PC-9 (cell line): Measurements from ENCODE around the gene CALHM4. TPM values are rescaled to one million over a fixed set of nuclear protein-coding genes. Genes with fewer than 3 reads are reported as not detected.

Source experiments
- BruUV-seq: library from RNA; stranded (reverse); fragments of 400-500 nt; replicated peaks from 2 replicates; lab custom pipeline; 2021; lab: Mats Ljungman, UMichigan
- CTCF ChIA-PET: fragments of 300-600 bp; sonication (Branson Sonifier 250); formaldehyde crosslinking; loops from one replicate; lab custom pipeline; 2022; ENCODE audit warnings: antibody characterized with exemption; lab: Charles Lee
- POLR2A ChIA-PET: fragments of 300-600 bp; sonication (Branson Sonifier 250); formaldehyde crosslinking; loops from one replicate; lab custom pipeline; 2022; ENCODE audit warnings: antibody characterized with exemption; ENCODE audit not compliant: unreplicated experiment; lab: Charles Lee
- DNase-seq, 2 experiments: peaks; one replicate each; pipeline versions ENCODE4 v3.0.0 to v3.0.0-alpha.2; 2015 to 2022; ENCODE audit warnings: mixed read lengths in 1 of 2
- H2AFZ ChIP-seq: fragments of 200-600 bp; sonication (generic); 2 replicates; pipeline ENCODE4 v1.8.1; 2017; ENCODE audit warnings: antibody characterized with exemption
- H3F3A ChIP-seq: fragments of 200-600 bp; sonication (generic); 2 replicates; pipeline ENCODE4 v1.8.1; 2017; ENCODE audit warnings: antibody characterized with exemption, mild to moderate bottlenecking, low read depth; ENCODE audit not compliant: insufficient read depth
- H3K27ac ChIP-seq: fragments of 200-600 bp; sonication (generic); 2 replicates; pipeline ENCODE4 v1.6.1; 2016; ENCODE audit warnings: mixed run types
- H3K27me3 ChIP-seq: fragments of 200-600 bp; sonication (generic); 2 replicates; pipeline ENCODE4 v1.6.1; 2016; ENCODE audit warnings: low read depth, mixed run types; ENCODE audit not compliant: insufficient read depth
- H3K36me3 ChIP-seq: fragments of 200-600 bp; sonication (generic); 2 replicates; pipeline ENCODE4 v1.6.1; 2016; ENCODE audit warnings: low read depth, mixed run types
- H3K4me1 ChIP-seq: fragments of 200-600 bp; sonication (generic); replicated peaks from 2 replicates; pipeline ENCODE4 v1.6.1; 2016; ENCODE audit warnings: mixed run types; ENCODE audit not compliant: insufficient read depth
- H3K4me2 ChIP-seq: fragments of 200-600 bp; sonication (generic); 2 replicates; pipeline ENCODE4 v1.6.1; 2017; ENCODE audit warnings: mixed run types
- H3K4me3 ChIP-seq: fragments of 200-600 bp; sonication (generic); 2 replicates; pipeline ENCODE4 v1.6.1; 2016; ENCODE audit warnings: mixed run types
- H3K79me2 ChIP-seq: fragments of 200-600 bp; sonication (generic); 2 replicates; pipeline ENCODE4 v1.6.1; 2017; ENCODE audit warnings: low read depth, mixed run types
- H3K9me2 ChIP-seq: fragments of 200-600 bp; sonication (generic); 2 replicates; pipeline ENCODE4 v1.8.1; 2017; ENCODE audit warnings: mild to moderate bottlenecking; ENCODE audit not compliant: insufficient read depth
- H3K9me3 ChIP-seq: fragments of 200-600 bp; sonication (generic); 2 replicates; pipeline ENCODE4 v1.8.1; 2016; ENCODE audit warnings: low read depth; ENCODE audit not compliant: insufficient read depth
- H4K20me1 ChIP-seq: fragments of 200-600 bp; sonication (generic); 2 replicates; pipeline ENCODE4 v1.8.1; 2017; ENCODE audit not compliant: insufficient read depth
- CTCF ChIP-seq: fragments of 200-600 bp; sonication (generic); conservative IDR thresholded peaks from 2 replicates; pipeline ENCODE4 v1.6.1; 2017; ENCODE audit warnings: mixed run types, antibody characterized with exemption, mild to moderate bottlenecking, moderate library complexity
- EZH2 ChIP-seq: fragments of 200-600 bp; sonication (generic); IDR thresholded peaks from 2 replicates; pipeline ENCODE4 v1.8.0; 2017; ENCODE audit warnings: antibody characterized with exemption, low read depth
- intact Hi-C: fragments of 100-400 bp; cut with micrococcal nuclease; formaldehyde crosslinking; loops from one replicate; pipeline ENCODE4 v1.10.0; 2022; ENCODE audit not compliant: unreplicated experiment
- total RNA-seq: library from RNA; stranded (reverse); gene quantifications from 2 replicates; pipeline ENCODE4 v1.2.3, GENCODE V29; 2021

CALHM4 gene
- total RNA-seq, 1 experiment from 2014 or later, result not detected

GRCh38 chr6:116518621-116519368 is 34.8 kb upstream of the CALHM4 start:
- H3K27me3 ChIP-seq, result no peaks in the 10 kb centered on the region
- no peaks in the 10 kb centered on the region for H3K9me3 ChIP-seq
- H3K4me3 ChIP-seq, result no peak overlapping the region
- no peaks in the 10 kb centered on the region for H3K36me3 ChIP-seq
- BruUV-seq, result no TSS peak
- H2AFZ ChIP-seq, result no peak overlapping the region
- H3K4me1 ChIP-seq, result no peaks in the 10 kb centered on the region
- intact Hi-C loops, result no loop called here
- ChIA-PET CTCF (interaction anchor here (0.5 kb wide), 1 partner anchor 53 kb away, joined by 4 read pairs; no protein-coding TSS in a partner anchor), POLR2A (no interaction called here)
- H3K27ac ChIP-seq, result no peak overlapping the region
- no peak overlapping the region for H3K4me2 ChIP-seq
- TF ChIP-seq EZH2 (no peak), CTCF (no peak)
- H4K20me1 ChIP-seq, result no peaks in the 10 kb centered on the region
- no peaks in the 10 kb centered on the region for H3K9me2 ChIP-seq
- no peaks in the 10 kb centered on the region for H3F3A ChIP-seq
- no peak for DNase-seq
- H3K79me2 ChIP-seq, result no peaks in the 10 kb centered on the region

GRCh38 chr6:116522896-116523295 is 30.7 kb upstream of the CALHM4 start:
- no peaks in the 10 kb centered on the region for H3K27me3 ChIP-seq
- BruUV-seq, result no TSS peak
- no peaks in the 10 kb centered on the region for H3K9me2 ChIP-seq
- no peak overlapping the region for H3K27ac ChIP-seq
- DNase-seq, result no peak
- H3K79me2 ChIP-seq, result no peaks in the 10 kb centered on the region
- POLR2A ChIA-PET, result no interaction called here
- H3K4me3 ChIP-seq, result no peak overlapping the region
- no peak overlapping the region for H2AFZ ChIP-seq
- intact Hi-C loops, result no loop called here
- CTCF ChIA-PET, result no interaction called here
- no peaks in the 10 kb centered on the region for H3K9me3 ChIP-seq
- H4K20me1 ChIP-seq, result no peaks in the 10 kb centered on the region
- no peak for TF ChIP-seq EZH2
- H3F3A ChIP-seq, result no peaks in the 10 kb centered on the region
- no peak overlapping the region for H3K4me2 ChIP-seq
- H3K4me1 ChIP-seq, result no peaks in the 10 kb centered on the region
- H3K36me3 ChIP-seq, result no peaks in the 10 kb centered on the region

- no peak overlapping the region for H3K4me3 ChIP-seq
- no peaks in the 10 kb centered on the region for H4K20me1 ChIP-seq
- H3K4me2 ChIP-seq, result no peak overlapping the region
- intact Hi-C loops, result no loop called here
- no peaks in the 10 kb centered on the region for H3K27me3 ChIP-seq
- no peak for DNase-seq
- H3K9me2 ChIP-seq, result no peaks in the 10 kb centered on the region
- ChIA-PET CTCF (no interaction called here), POLR2A (no interaction called here)
- H3K79me2 ChIP-seq, result no peaks in the 10 kb centered on the region
- H3K4me1 ChIP-seq, result no peaks in the 10 kb centered on the region
- no peak overlapping the region for H2AFZ ChIP-seq
- H3K27ac ChIP-seq, result no peak overlapping the region
- no peaks in the 10 kb centered on the region for H3F3A ChIP-seq
- H3K36me3 ChIP-seq, result no peaks in the 10 kb centered on the region
- no peak for TF ChIP-seq EZH2
- no peak for TF ChIP-seq CTCF
- H3K9me3 ChIP-seq, result no peaks in the 10 kb centered on the region
- BruUV-seq, result no TSS peak
These were observed 29.3 kb upstream of the CALHM4 start for GRCh38 chr6:116524236-116524635.

GRCh38 chr6:116528133-116528532 is 25.4 kb upstream of the CALHM4 start:
- ChIA-PET CTCF (no interaction called here), POLR2A (no interaction called here)
- H3K27ac ChIP-seq, result no peak overlapping the region
- intact Hi-C loops, result no loop called here
- H3K4me3 ChIP-seq, result no peak overlapping the region
- H3K4me2 ChIP-seq, result no peak overlapping the region
- no peaks in the 10 kb centered on the region for H3K36me3 ChIP-seq
- TF ChIP-seq CTCF, result no peak
- no peak for TF ChIP-seq EZH2
- no peaks in the 10 kb centered on the region for H3K4me1 ChIP-seq
- no peaks in the 10 kb centered on the region for H4K20me1 ChIP-seq
- no peaks in the 10 kb centered on the region for H3K9me2 ChIP-seq
- H3K9me3 ChIP-seq, result no peaks in the 10 kb centered on the region
- no peak overlapping the region for H2AFZ ChIP-seq
- no peak for DNase-seq
- H3K79me2 ChIP-seq, result no peaks in the 10 kb centered on the region
- H3F3A ChIP-seq, result no peaks in the 10 kb centered on the region
- no peaks in the 10 kb centered on the region for H3K27me3 ChIP-seq
- BruUV-seq, result no TSS peak
